HG03025 (cell line): ENCODE data around the gene TBC1D22A.

Experiments
- ATAC-seq: cut with Tn5 transposase; IDR thresholded peaks from one replicate; pipeline ENCODE4 v1.9.1; 2021; ENCODE audit warnings: mild to moderate bottlenecking, moderate library complexity; ENCODE audit not compliant: unreplicated experiment, low FRiP score

The TBC1D22A gene

DNA sequence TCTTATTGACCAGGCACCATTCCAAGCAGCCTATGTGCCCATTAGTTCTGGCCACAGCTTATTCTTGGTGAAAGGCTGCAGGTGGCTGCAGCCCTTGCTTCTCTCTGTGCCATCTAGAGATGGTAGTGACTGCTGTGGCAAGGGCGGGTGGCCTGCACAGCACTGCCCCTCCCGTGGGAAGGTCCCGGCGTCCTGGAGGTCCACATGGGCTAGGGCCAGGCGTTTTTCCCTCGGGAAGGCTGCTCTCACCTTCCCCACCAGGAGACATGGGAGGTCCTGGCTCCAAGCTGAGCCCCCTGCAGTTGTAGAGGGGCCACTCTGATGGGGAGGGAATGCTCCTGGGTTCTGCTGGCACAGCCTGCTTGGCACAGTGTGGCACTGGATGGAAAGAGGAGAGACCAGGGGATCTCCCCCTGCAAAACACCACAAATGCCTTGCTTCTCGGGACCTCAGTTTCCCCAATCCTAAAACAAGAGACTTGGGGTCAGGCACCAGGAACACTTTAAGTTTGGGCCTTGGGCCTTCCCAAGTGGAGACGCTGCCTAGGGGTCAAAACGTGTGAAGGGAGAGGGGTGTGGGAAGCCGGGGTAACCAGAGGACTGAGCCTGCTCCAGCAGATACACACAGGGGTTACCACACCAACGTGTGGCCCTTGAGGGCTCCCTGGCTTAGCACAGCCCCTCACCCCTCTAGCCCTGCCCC, 10.0 kb upstream of the TBC1D22A start:
- no peak for ATAC-seq

DNA sequence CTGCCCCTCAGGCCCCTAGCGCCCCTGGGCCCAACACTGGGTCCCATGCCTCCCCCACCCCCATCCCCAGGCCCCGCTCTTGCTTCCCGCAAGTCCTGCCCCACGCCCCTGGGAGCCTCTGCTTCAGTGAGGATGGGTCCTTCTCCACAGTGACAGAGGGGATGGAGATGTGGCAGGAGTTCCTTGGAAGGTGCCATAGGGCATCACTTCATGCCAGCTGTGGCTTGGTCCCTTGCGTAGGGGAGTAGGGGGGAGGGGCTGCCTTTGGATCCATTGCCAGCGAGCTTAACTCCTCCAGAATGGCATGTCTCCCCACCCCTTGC, 9.5 kb upstream of the TBC1D22A start:
- no peak for ATAC-seq

DNA sequence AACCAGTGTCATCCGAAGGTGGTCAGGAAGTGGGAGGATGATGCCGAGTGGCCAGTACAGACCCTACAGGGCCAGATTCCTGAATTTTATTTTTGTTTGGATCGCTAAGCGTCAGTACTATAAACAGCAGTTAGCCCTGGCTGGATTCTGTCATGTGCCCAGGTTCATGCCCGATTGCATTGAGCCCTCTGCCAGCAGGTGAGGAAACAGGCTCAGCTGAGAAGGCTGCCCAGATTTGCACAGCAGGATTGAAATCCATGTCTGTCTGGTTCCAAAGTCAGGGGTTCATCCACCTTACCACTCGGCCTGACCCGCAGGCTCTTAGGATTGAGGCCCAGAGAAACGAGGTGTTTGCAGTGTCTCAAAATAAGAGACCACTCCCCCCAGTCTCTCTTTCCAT, 9.1 kb upstream of the TBC1D22A start:
- ATAC-seq, result no peak

GRCh38 chr22:46753761-46754109, 8.7 kb upstream of the TBC1D22A start:
- ATAC-seq, result no peak

GRCh38 chr22:46754110-46754799, 8.2 kb upstream of the TBC1D22A start:
- no peak for ATAC-seq

DNA sequence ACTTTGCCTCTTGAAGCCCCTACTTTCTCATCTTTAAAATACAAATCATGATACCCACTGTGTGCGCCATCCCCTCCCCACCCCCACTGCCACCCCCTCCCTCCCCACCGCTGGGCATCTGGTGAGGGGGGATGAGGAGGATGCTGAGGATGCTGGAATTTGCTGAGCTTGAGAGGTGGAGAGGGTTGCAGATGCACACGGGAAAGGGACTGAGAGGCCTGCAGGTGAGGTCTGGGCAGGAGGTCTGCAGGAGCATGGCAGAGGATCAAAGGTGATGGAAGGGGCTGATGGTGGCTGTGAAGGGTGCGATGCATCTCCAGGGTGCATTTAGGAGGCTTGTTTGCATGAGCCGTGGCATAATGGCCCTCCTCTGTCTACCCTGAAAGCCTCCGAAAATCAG, 7.6 kb upstream of the TBC1D22A start:
- ATAC-seq, result no peak

GRCh38 chr22:46755525-46755924, 6.9 kb upstream of the TBC1D22A start:
- no peak for ATAC-seq

DNA sequence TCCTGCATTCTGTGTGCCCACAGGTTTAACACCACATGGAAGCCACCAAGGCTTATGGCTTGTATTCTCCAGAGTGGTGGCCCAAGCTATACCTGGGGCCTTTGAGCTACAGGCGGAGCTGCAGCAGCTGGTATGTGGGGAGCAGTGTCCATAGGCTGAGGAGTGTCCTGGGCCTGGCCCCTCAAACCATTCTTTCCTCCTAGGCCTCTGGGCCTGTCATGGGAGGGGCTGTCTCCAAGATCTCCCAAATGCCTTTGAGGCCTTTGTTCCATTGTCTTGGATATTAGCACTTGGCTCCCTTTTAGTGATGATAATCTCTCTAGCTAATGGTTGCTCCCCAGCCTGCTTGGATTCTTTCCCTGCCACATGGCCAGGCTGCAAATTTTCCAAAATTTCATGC, 6.4 kb upstream of the TBC1D22A start:
- ATAC-seq, result no peak

- ATAC-seq, result no peak
Observed at GRCh38 chr22:46757104-46757503, 5.3 kb upstream of the TBC1D22A start.

DNA sequence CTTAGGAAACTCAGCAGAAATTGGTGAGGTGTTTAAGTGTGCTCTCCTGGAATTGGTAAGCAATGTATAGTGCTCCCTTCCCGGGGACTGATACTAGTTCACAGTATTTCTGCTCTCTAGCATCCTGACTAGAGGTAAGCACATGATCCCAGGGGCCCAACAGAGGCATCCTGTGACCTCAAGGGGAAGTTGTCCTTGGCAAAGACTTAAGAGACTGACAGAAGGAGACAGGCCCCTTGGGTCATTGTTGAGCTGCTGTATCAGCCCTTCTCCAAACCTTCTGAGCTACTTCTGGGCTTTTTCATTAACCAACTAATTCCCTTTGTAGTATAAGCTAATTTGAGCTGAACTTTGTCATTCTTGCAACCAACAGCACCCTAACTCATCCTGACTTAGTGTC, 4.3 kb upstream of the TBC1D22A start:
- no peak for ATAC-seq

DNA sequence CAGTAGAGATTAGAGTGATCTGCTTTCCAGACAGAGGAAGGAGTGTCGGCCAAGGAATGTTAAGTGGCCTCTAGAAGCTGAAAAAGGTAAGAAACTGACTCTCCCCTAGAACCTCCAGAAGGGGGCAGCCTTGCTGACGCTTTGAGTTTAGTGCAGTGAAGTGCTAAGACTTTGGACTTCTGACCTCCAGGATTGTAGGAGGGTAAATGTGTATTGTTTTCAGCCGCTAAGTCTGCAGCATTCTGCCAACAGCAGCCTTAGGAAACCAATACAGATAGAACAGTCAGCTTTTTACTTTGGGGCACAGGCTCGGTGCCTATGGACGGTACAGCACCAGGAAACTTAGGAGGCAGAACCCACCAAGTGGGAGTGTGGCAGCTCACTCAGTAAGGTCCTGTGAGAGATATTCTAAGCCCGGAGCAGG, 3.6 kb upstream of the TBC1D22A start:
- ATAC-seq, result no peak

DNA sequence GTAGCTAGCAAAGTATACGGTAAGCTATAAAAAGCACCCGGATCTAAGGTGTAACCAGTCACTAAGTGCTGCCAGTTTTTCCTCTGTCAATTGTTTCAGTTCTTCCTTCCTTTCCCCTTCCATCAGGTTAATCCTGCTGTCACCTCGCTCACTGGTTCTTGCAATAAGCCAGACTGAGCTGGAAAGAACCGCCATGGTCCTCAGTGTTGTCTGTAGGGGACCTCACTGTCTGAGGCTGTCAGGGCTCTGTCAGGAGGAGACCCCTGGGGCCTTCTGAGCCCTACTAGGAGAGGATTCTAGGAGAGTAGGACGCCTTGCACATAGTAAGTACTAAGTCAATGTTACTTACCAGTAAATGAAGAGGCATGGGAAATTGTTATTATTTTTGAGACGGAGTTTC, 1.4 kb upstream of the TBC1D22A start:
- ATAC-seq, result no peak

DNA sequence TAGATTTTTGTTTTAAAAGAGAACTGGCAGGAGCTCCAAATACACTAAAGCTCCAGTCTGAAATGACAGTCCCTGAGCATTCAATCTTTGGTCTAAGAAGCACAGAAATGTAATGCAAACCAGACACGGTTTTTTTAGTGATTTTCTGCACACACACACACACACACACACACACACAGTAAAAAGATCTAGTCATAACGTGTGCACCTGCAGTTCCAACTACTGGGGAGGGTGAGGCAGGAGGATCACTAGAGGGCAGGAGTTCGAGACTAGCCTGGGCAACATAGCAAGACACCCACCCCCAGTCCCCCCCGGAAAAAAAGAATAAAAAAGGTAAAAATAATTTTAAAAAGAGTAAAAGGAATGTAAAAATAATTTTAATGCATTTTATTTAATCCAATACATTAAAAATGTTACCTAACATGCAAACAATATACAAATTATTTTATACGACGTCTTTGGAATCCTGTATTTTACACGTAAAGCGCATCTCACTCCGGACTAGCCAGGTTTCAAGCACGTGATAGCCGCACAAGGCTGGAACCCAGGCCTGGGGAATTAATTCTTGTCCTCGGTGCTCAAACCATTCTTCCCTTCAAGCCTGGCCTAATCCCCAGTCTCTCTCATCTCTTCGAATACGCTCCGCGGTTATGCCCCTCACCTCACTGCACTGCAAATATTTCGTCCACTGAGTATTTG, 762 bp upstream of the TBC1D22A start:
- no peak for ATAC-seq

DNA sequence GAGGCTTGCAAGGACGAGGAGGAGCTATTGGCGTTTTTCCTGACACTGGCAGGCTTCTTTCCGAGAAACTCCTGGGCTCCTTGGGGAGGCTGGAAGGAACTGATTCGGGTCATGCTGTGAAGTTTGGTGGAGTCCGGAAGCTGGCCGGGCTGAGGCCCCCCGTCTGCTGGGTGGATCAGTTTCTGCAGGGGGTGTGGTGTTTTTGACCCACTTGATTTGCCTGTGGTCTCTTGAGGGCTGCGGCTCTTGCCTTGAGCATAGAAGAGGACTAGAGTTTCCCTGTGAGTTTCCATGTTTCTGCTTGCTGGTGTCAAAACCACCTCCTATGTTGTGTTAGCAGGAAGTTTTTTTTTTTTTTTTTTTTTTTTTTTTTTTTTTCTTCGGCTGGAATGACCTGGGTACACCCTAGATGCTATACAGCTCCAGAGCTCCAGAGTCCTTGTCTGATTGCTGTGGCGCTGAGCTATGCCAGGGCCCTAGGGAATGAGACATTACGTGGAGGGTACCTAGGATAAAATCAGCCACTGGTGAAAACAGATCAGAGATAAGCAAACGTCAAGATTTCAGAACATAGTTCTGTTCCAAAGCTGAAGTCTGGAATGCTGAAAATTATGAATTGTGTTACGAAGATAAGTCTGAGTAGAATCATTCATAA, 728 bp downstream of the TBC1D22A start:
- peak; percentile 28 for ATAC-seq

DNA sequence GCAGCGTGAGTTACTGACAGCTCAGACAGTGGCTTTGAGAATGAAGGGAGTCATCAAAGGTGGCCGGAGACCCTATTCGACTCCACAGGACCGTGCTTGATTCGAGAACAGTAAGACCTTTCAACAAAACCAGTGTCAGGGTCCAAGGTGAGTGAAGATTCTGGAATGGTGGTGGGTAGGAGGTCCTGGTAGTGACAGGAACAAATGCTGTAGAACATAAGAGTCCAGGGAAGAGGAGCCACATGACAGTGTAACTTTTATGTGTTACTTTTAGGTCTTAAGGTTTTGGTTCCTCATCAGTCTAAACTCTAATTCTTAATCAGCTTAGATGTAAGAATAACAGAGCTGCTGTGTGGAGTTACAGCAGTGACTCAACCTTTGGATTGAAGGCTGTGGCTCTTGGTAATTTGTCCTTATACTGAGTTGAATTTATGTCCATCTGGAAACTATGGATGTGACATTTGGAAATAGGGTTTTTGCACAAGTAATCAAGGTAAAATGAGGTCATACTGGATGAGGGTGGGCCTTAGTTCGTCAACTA, 1.8 kb downstream of the TBC1D22A start:
- no peak for ATAC-seq

GRCh38 chr22:46764779-46765485, 2.5 kb downstream of the TBC1D22A start:
- no peak for ATAC-seq

DNA sequence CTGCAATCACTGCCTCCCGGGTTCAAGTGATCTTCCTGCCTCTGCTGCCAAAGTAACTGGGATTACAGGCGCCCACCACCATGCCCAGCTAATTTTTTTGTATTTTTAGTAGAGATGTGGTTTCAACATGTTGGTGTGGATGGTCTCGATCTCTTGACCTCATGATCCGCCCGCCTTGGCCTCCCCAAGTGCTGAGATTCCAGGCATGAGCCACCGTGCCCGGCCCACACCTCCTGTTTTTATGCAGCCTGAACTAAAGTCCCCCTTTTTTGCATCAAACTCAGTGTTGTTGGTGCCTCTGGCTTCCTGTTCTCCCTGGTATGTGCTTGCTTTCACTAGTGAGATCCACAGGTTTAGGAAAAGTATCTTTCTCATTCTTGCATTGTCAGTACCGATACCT, 4.2 kb downstream of the TBC1D22A start:
- no peak for ATAC-seq

- no peak for ATAC-seq
Observed at GRCh38 chr22:46767249-46767985, 5.0 kb downstream of the TBC1D22A start.

DNA sequence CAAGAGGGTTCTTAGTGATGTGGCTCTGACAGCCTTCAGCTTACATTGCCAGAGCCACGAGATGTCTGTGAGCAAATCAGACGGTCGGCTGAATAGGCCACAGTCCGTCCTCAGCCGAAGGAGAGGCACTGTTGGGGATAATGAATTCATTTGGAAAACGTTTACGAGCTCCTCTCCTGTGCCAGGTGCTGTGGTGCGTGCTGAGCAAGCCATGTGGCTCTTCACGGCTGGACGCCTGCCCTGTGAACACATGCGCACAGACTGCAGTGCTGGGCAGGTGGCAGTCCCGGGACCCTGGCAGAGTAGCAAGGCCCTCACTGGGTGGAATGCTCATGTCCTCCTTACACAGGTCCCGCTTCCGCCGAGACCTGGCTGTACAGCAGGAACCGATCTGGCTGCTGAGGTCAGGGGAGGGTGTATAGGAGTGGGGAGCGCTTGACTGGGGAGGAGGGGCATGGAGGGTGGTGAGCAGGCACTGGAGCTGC, 6.8 kb downstream of the TBC1D22A start:
- no peak for ATAC-seq

DNA sequence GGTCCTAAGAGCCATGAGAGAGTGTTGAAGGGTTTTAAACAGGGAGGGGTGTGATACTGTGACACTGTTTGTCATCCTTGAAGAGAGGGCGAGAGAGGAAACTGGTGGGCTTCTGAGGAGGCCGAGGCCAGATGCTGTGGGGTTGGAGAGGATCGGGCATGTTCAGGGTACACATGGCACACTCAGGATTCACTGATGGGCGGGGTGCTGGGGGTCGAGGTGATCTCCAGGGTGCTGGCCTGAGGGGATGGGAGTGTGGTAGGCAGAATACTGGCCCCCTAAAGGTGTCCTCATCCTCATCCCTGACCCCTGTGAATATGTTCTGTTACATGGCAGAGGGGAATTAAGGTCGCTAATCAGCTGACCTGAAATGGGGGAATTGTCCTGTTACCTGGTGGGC, 7.3 kb downstream of the TBC1D22A start:
- ATAC-seq, result no peak
